DMS79 treated with DMSO at 0.1 percent for 48 hours (cell line): Measurements from ENCODE around the gene FBN3.

Experiments used
- DNase-seq: peaks from one replicate; lab custom pipeline; 2025; lab: John Stamatoyannopoulos, UW

The FBN3 gene

GRCh38 chr19:8089664-8090601 lies 59.5 kb downstream of the FBN3 start:
- DNase-seq, result no peak

- no peak for DNase-seq
Measured at GRCh38 chr19:8088752-8089663, 60.4 kb downstream of the FBN3 start.

- no peak for DNase-seq
Measured at GRCh38 chr19:8087876-8088275, 61.5 kb downstream of the FBN3 start.

GRCh38 chr19:8086849-8087248 lies 62.5 kb downstream of the FBN3 start:
- no peak for DNase-seq

- DNase-seq, result no peak
Measured at GRCh38 chr19:8085598-8086408, 63.6 kb downstream of the FBN3 start.

GRCh38 chr19:8084152-8084551 lies 65.2 kb downstream of the FBN3 start:
- DNase-seq, result no peak

- no peak for DNase-seq
Measured at GRCh38 chr19:8083141-8083540, 66.3 kb downstream of the FBN3 start.

- no peak for DNase-seq
Measured at GRCh38 chr19:8081569-8082550, 67.5 kb downstream of the FBN3 start.

- no peak for DNase-seq
Measured at GRCh38 chr19:8080832-8081231, 68.6 kb downstream of the FBN3 start.

- DNase-seq, result no peak
Measured at GRCh38 chr19:8079988-8080387, 69.4 kb downstream of the FBN3 start.

- DNase-seq, result no peak
Measured at GRCh38 chr19:8075158-8076074, 74.0 kb downstream of the FBN3 start.

GRCh38 chr19:8074501-8074900 lies 74.9 kb downstream of the FBN3 start:
- DNase-seq, result no peak

- DNase-seq, result no peak
Measured at GRCh38 chr19:8071912-8072311, 77.5 kb downstream of the FBN3 start.

GRCh38 chr19:8069096-8069973 lies 80.1 kb downstream of the FBN3 start:
- no peak for DNase-seq

- DNase-seq, result no peak
Measured at GRCh38 chr19:8065875-8066261, 83.5 kb downstream of the FBN3 start.

- no peak for DNase-seq
Measured at GRCh38 chr19:8064911-8065874, 84.2 kb downstream of the FBN3 start.

- no peak for DNase-seq
Measured at GRCh38 chr19:8057545-8058270, 91.7 kb downstream of the FBN3 start.
